Epidermal melanocyte (primary cell): Measurements from ENCODE around the gene GARIN5B.

Source experiments
- DNase-seq: peaks from one replicate; pipeline ENCODE4 v3.0.0; 2011; ENCODE audit warnings: low spot score; ENCODE audit not compliant: insufficient read length

GARIN5B gene

GRCh38 chr19:55324662-55325061 is 38.4 kb downstream of the GARIN5B start:
- DNase-seq = no peak

- DNase-seq = no peak
These were observed 40.7 kb downstream of the GARIN5B start for GRCh38 chr19:55322204-55322885.

- no peak for DNase-seq
These were observed 41.5 kb downstream of the GARIN5B start for GRCh38 chr19:55321466-55322137.

GRCh38 chr19:55320844-55321419 is 42.1 kb downstream of the GARIN5B start:
- no peak for DNase-seq

GRCh38 chr19:55319785-55320184 is 43.3 kb downstream of the GARIN5B start:
- peak; percentile 83 for DNase-seq

GRCh38 chr19:55316646-55317045 is 46.4 kb downstream of the GARIN5B start:
- peak; percentile 8 for DNase-seq

- DNase-seq = no peak
These were observed 47.0 kb downstream of the GARIN5B start for GRCh38 chr19:55315956-55316525.

GRCh38 chr19:55314396-55314795 is 48.7 kb downstream of the GARIN5B start:
- no peak for DNase-seq

- no peak for DNase-seq
These were observed 50.2 kb downstream of the GARIN5B start for GRCh38 chr19:55312621-55313512.

- DNase-seq = no peak
These were observed 51.3 kb downstream of the GARIN5B start for GRCh38 chr19:55311797-55312196.

GRCh38 chr19:55311397-55311796 is 51.7 kb downstream of the GARIN5B start:
- no peak for DNase-seq

- no peak for DNase-seq
These were observed 52.6 kb downstream of the GARIN5B start for GRCh38 chr19:55310498-55310897.

GRCh38 chr19:55309448-55309847 is 53.6 kb downstream of the GARIN5B start:
- DNase-seq = no peak

GRCh38 chr19:55308281-55308680 is 54.8 kb downstream of the GARIN5B start:
- peak; percentile 3 for DNase-seq

- peak; percentile 2 for DNase-seq
These were observed 56.3 kb downstream of the GARIN5B start for GRCh38 chr19:55306712-55307111.

GRCh38 chr19:55305983-55306562 is 57.0 kb downstream of the GARIN5B start:
- peak; percentile 4 for DNase-seq

- peak; percentile 59 for DNase-seq
These were observed 57.6 kb downstream of the GARIN5B start for GRCh38 chr19:55305491-55305890.

- DNase-seq = peak; percentile 11
These were observed 58.1 kb downstream of the GARIN5B start for GRCh38 chr19:55304980-55305379.
